GF-D8 (cell line): ENCODE results near the gene OR4M1.
"Not testable (repeated sequence)": the region's sequence is repeated elsewhere in the genome, so short reads cannot be mapped to it uniquely, and the experiment has no call there.

Experiments used
- DNase-seq: peaks from one replicate; lab custom pipeline; 2025; lab: John Stamatoyannopoulos, UW

Gene OR4M1

DNA sequence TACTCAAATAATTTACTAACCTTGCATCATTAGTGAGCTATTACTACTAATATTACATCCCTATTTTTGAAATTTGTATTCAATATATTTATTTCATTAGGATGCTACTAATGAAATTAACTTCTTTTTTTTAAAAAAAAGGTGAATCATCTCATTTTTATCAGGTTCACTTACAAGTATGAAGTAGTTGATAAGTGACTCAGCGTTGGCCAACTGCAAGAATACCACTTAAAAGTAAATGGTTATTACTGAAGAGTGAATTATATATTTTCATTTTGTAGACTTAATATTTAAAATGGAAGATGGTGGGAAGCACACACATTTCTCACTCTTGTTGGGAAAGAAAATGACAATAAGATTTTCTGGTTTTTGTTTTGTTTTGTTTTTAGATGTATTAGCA lies 49.9 kb downstream of the OR4M1 start:
- no peak for DNase-seq

GRCh38 chr14:19823765-19824164 lies 50.5 kb downstream of the OR4M1 start:
- no peak for DNase-seq

DNA sequence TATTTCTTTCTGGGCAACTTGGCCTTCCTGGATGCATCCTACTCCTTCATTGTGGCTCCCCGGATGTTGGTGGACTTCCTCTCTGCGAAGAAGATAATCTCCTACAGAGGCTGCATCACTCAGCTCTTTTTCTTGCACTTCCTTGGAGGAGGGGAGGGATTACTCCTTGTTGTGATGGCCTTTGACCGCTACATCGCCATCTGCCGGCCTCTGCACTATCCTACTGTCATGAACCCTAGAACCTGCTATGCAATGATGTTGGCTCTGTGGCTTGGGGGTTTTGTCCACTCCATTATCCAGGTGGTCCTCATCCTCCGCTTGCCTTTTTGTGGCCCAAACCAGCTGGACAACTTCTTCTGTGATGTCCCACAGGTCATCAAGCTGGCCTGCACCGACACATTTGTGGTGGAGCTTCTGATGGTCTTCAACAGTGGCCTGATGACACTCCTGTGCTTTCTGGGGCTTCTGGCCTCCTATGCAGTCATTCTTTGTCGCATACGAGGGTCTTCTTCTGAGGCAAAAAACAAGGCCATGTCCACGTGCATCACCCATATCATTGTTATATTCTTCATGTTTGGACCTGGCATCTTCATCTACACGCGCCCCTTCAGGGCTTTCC lies 54.4 kb downstream of the OR4M1 start:
- not testable (repeated sequence) for DNase-seq

GRCh38 chr14:19828314-19828713 lies 55.0 kb downstream of the OR4M1 start:
- no peak for DNase-seq
